Muscle of back (tissue), 11 donors: ENCODE data around the gene FXN. TPM values are rescaled to one million over a fixed set of nuclear protein-coding genes. Genes with fewer than 3 reads are reported as not detected.
"Not testable (repeated sequence)": the region's sequence is repeated elsewhere in the genome, so short reads cannot be mapped to it uniquely, and the experiment has no call there.

Source experiments
- DNase-seq, 3 donors: peaks; one replicate each; pipeline versions ENCODE4 v3.0.0 to v3.0.0-alpha.2; 2013
- polyA plus RNA-seq, 10 donors: library from polyadenylated mRNA; unstranded; fragments of 120-200 nt; gene quantifications; one replicate each; pipeline ENCODE4 v1.2.1, GENCODE V29; 2013; ENCODE audit not compliant: insufficient read length in 10 of 10

Gene FXN
- polyA plus RNA-seq, 10 donors = 9.4 to 15.2 (median 12.8) TPM

DNA sequence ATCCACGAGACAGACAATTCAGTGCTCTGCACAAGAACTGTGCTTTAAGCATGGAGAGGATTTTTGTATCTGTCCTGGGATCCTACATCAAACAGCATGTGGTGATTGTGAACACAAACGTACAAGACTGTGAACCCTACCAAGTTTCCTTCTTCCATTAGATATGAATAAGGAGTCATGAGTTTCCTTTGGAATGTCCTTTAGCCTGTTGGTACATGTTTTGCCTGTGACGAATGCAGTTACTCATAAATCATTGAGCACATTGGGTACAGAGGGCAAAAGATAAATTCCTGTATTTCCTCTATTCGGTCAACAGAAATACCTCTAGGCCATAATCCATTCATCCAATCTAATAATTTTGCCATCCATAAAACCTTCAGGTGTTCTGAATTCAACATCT, 61.5 kb downstream of the FXN start:
- DNase-seq = no peak

- DNase-seq = no peak
Observed at GRCh38 chr9:69097923-69098593, 62.5 kb downstream of the FXN start.

DNA sequence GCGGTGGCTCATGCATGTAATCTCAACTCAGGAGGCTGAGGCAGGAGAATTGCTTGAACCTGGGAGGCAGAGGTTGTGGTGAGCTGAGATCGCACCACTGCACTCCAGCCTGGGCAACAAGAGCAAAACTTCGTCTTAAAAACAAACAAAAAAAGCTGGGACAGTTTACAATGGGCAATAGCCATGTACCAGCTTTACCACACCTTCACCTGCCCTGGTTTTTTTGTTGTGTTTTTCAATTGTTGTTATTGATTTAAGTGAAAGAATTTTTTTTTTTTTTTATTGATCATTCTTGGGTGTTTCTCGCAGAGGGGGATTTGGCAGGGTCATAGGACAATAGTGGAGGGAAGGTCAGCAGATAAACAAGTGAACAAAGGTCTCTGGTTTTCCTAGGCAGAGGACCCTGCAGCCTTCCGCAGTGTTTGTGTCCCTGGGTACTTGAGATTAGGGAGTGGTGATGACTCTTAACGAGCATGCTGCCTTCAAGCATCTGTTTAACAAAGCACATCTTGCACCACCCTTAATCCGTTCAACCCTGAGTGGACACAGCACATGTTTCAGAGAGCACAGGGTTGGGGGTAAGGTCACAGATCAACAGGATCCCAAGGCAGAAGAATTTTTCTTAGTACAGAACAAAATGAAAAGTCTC, 67.9 kb downstream of the FXN start:
- not testable (repeated sequence) for DNase-seq

GRCh38 chr9:69104830-69105527, 69.4 kb downstream of the FXN start:
- no peak for DNase-seq

GRCh38 chr9:69107771-69108170, 72.2 kb downstream of the FXN start:
- DNase-seq = peak in 1 of 3 donors; percentile 51

DNA sequence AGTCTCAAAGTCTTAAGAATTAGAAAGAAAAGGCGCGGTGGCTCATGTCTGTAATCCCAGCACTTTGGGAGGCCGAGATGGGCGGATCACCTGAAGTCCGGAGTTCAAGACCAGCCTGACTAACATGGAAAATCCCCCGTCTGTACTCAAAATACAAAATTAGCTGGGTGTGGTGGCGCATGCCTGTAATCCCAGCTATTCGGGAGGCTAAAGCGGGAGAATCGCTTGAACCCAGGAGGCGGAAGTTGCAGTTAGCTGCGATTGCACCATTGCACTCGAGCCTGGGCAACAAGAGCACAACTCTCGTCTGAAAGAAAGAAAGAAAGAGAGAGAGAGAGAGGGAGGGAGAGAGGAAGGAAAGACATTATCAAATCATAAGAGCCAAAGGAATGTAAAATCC, 73.2 kb downstream of the FXN start:
- not testable (repeated sequence) for DNase-seq

- no peak for DNase-seq
Observed at GRCh38 chr9:69109152-69109551, 73.6 kb downstream of the FXN start.

GRCh38 chr9:69112646-69113045, 77.1 kb downstream of the FXN start:
- DNase-seq = not testable (repeated sequence)

- DNase-seq = peak in 2 of 3 donors; percentile 51 to 70
Observed at GRCh38 chr9:69115621-69116020, 80.1 kb downstream of the FXN start.

- no peak for DNase-seq
Observed at GRCh38 chr9:69118656-69119055, 83.1 kb downstream of the FXN start.

DNA sequence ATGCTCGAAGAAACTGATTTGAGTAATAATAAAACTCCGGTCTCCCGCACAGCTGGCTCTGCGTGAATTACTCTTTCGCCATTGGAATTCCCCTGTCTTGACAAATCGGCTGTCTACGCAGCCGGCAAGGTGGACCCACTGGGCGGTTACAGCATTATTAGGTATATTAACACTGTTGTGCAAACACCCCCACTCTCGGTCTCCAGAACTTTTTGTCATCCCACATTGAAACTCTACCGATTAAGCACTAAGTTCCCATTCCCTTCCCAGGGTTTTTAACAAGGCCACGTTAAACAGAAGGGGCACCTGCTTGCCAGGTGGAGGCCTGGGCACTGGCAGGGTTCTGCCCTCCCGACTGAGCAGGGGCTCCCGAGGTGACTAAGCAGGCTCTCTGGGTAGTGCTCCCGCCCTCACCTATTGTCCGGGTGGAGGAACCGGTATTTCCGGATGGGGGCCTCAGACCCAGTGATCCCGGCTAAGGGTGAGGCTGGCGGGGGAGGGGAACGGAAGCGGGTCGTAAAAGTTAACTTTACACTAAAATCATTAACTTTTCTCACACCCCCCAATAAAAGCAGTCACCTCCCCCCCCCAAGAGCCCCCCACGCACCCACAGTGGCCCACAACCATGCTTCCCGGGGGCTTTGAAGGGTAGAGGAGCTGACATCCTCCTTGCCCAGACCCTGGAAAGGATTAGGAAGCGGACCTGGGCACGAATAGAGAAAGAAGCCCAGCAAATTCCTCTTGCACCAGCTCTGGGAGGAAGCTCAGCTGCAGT, 85.0 kb downstream of the FXN start:
- DNase-seq = peak in 1 of 3 donors; percentile 17

DNA sequence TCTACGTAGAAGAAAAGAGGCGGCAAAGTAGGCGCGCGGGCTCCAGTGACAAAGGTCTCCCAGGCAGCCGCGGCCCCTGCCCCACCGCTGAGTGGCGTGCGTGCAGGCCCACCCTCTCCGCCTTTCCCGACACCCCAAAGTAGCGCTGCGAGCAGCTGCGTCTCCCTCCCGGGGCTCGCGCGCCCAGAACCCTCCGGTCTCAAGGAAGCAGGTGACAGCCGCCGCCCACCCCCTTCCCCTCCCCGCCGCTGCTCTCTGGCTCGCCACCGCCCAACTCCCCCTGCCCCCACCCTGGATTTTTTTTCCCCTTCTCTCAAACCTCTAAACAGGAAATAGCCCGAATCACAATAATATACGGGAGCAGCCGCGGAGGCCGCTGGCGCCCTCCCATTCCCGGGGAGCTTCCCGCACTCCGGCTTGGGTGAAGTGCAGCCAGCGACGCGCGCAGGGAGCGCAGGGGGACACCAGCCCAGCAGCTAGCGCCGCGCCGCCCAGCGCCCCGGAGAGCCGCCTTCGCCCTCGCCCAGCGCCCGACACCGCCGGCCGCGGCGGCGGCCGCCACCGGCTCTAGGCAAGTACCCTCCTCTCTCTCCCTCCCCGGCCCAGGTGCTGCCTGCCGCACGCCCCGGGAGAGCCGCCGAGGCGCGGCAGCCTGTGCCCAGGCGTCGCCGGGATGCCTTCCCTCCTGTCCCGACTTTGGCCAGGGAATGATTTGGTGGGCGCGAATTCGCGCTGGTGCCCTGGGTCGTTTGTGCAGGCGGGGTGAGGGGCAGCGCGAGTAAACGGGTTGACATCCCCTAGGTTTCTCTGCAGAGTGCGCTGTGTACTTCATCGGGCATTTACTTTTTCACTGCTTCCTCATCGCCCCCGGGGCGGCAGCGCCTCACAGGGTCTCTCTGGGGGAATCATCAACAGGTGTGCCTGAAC, 85.9 kb downstream of the FXN start:
- DNase-seq = peak in 2 of 3 donors; percentile 43 to 70

DNA sequence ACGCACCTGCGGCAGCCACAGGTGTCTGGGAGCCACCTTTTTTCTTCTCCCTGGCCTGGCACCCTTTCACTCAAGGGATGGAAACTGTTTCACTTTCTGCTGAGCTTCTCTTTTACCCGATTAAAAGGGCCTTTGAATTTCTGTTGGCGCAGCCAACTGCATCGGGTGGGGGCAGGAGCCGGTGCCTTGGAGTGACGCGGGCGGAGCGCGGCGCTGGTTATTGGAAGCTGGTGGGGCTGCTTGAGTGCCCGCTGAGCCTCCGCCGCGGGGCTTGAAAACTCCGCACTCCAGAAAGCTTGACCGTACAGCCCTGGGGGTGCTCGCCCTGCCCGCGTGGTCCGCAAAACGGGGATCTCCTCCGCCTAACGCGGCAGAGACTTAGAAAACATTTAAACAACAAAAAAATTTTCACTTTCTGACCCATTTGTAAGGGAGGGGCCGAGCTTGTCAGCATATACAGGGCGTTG, 86.6 kb downstream of the FXN start:
- DNase-seq = peak in 2 of 3 donors; percentile 40 to 65

DNA sequence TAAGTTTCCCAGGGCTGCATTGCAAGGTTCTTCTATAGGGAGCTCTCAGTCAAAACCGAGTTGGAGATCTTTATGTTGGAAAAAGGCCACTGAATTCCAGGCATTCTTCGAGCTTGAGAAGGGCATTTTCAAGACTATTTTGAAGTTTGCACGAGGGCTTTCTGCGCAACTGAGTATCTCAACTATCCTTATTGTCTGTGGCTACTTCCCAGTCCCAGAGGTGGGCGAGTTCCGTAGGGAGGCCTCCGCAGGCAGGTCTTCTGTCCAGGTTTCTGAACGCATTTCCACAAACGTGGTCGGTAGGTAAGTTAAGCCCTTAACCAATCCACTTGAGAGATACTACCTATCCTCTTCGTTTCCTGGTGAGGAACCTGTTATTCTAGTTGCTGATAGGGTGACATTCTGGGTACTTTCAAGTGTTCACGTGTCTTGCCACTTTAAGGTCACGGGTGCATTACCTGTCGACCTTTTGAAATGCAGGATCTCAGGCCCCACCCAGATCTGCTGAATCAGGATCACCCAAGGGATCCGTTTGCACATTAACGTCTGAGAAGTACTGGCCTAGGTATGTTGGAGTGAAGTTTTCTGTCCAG, 87.1 kb downstream of the FXN start:
- peak in 1 of 3 donors; percentile 53 for DNase-seq

- peak in 2 of 3 donors; percentile 50 to 76 for DNase-seq
Observed at GRCh38 chr9:69130456-69131441, 95.2 kb downstream of the FXN start.

GRCh38 chr9:69131682-69132081, 96.1 kb downstream of the FXN start:
- peak; percentile 63 to 92 (median 76) for DNase-seq

GRCh38 chr9:69132361-69132760, 96.8 kb downstream of the FXN start:
- DNase-seq = no peak

- no peak for DNase-seq
Observed at GRCh38 chr9:69134412-69134811, 98.9 kb downstream of the FXN start.

GRCh38 chr9:69136185-69136584, 100.6 kb downstream of the FXN start:
- DNase-seq = no peak
